H9 (cell line): ENCODE results near the gene SALL3. TPM values are rescaled to one million over a fixed set of nuclear protein-coding genes. Genes with fewer than 3 reads are reported as not detected.

ENCODE experiments used
- DNase-seq: peaks from one replicate; pipeline ENCODE4 v3.0.0-alpha.2; 2017
- H2AFZ ChIP-seq: one replicate; pipeline ENCODE4 v1.6.1; 2013; ENCODE audit warnings: mild to moderate bottlenecking, low read length, control low read depth, moderate library complexity
- H2AK5ac ChIP-seq: 2 replicates; pipeline ENCODE4 v1.6.1; 2013; ENCODE audit warnings: low read length, control low read depth, mixed read lengths; ENCODE audit not compliant: insufficient read length
- H2BK120ac ChIP-seq: one replicate; pipeline ENCODE4 v1.6.1; 2013; ENCODE audit warnings: low read depth, mild to moderate bottlenecking, low read length, control low read depth, inconsistent platforms; ENCODE audit not compliant: poor library complexity, severe bottlenecking
- H2BK12ac ChIP-seq: 2 replicates; pipeline ENCODE4 v1.6.1; 2013; ENCODE audit warnings: low read length, control low read depth, mixed read lengths, low read depth; ENCODE audit not compliant: insufficient read length
- H2BK15ac ChIP-seq: 2 replicates; pipeline ENCODE4 v1.6.1; 2013; ENCODE audit warnings: low read depth, low read length, control low read depth
- H2BK20ac ChIP-seq: one replicate; pipeline ENCODE4 v1.6.1; 2013; ENCODE audit warnings: low read depth, mild to moderate bottlenecking, low read length, control low read depth, inconsistent platforms; ENCODE audit not compliant: poor library complexity, severe bottlenecking
- H2BK5ac ChIP-seq: 2 replicates; pipeline ENCODE4 v1.6.1; 2013; ENCODE audit warnings: low read length, control low read depth, mixed read lengths; ENCODE audit not compliant: insufficient read length
- H3K14ac ChIP-seq: 2 replicates; pipeline ENCODE4 v1.6.1; 2013; ENCODE audit warnings: low read length, control low read depth; ENCODE audit not compliant: insufficient read depth
- H3K18ac ChIP-seq: 2 replicates; pipeline ENCODE4 v1.6.1; 2013; ENCODE audit warnings: low read depth, mild to moderate bottlenecking, mixed read lengths, low read length, control low read depth; ENCODE audit not compliant: insufficient read length
- H3K23ac ChIP-seq: 2 replicates; pipeline ENCODE4 v1.6.1; 2013; ENCODE audit warnings: low read length, control low read depth, mixed read lengths, low read depth; ENCODE audit not compliant: insufficient read length
- H3K23me2 ChIP-seq: 2 replicates; pipeline ENCODE4 v1.6.1; 2013; ENCODE audit warnings: low read depth, mild to moderate bottlenecking, mixed read lengths, low read length, control low read depth; ENCODE audit not compliant: insufficient read length, poor library complexity, severe bottlenecking
- H3K27ac ChIP-seq: 2 replicates; pipeline ENCODE4 v1.5.1; 2013; ENCODE audit warnings: low read length, control low read depth, mixed read lengths, low read depth; ENCODE audit not compliant: insufficient read length
- H3K27me3 ChIP-seq: 2 replicates; pipeline ENCODE4 v1.6.1; 2013; ENCODE audit warnings: low read length, control low read depth, inconsistent platforms; ENCODE audit not compliant: insufficient read depth
- H3K4ac ChIP-seq: 2 replicates; pipeline ENCODE4 v1.6.1; 2013; ENCODE audit warnings: low read depth, mild to moderate bottlenecking, control low read depth, inconsistent platforms, low read length, moderate library complexity
- H3K4me1 ChIP-seq: 2 replicates; pipeline ENCODE4 v1.6.1; 2013; ENCODE audit warnings: low read length, control low read depth, inconsistent platforms; ENCODE audit not compliant: insufficient read depth
- H3K4me2 ChIP-seq: 2 replicates; pipeline ENCODE4 v1.6.1; 2013; ENCODE audit warnings: low read length, control low read depth, mixed read lengths; ENCODE audit not compliant: insufficient read length, insufficient read depth
- H3K56ac ChIP-seq: 2 replicates; pipeline ENCODE4 v1.6.1; 2013; ENCODE audit warnings: low read depth, mild to moderate bottlenecking, mixed read lengths, low read length, control low read depth; ENCODE audit not compliant: insufficient read length
- H3K79me1 ChIP-seq: 2 replicates; pipeline ENCODE4 v1.6.1; 2013; ENCODE audit warnings: low read depth, mild to moderate bottlenecking, moderate library complexity, low read length, control low read depth, inconsistent platforms; ENCODE audit not compliant: insufficient read depth, poor library complexity, severe bottlenecking
- H3K79me2 ChIP-seq: 2 replicates; pipeline ENCODE4 v1.6.1; 2013; ENCODE audit warnings: low read length, control low read depth, inconsistent platforms; ENCODE audit not compliant: insufficient read depth
- H3K9ac ChIP-seq: 2 replicates; pipeline ENCODE4 v1.6.1; 2013; ENCODE audit warnings: low read length, control low read depth, mixed read lengths; ENCODE audit not compliant: insufficient read length; ENCODE audit errors: extremely low read depth
- H3K9me3 ChIP-seq: one replicate; pipeline ENCODE4 v1.6.1; 2013; ENCODE audit warnings: low read depth, low read length, inconsistent platforms; ENCODE audit not compliant: control insufficient read depth
- H3T11ph ChIP-seq: one replicate; pipeline ENCODE4 v1.6.1; 2013; ENCODE audit warnings: mild to moderate bottlenecking, low read length, control low read depth, inconsistent platforms
- H4K20me1 ChIP-seq: one replicate; pipeline ENCODE4 v1.6.1; 2013; ENCODE audit not compliant: control insufficient read depth, insufficient read length, insufficient read depth
- H4K5ac ChIP-seq: 2 replicates; pipeline ENCODE4 v1.6.1; 2013; ENCODE audit warnings: low read depth, mild to moderate bottlenecking, mixed read lengths, low read length, control low read depth; ENCODE audit not compliant: insufficient read length
- H4K8ac ChIP-seq: replicated peaks from 2 replicates; pipeline ENCODE4 v1.6.1; 2013; ENCODE audit warnings: low read length, control low read depth, mixed read lengths, low read depth; ENCODE audit not compliant: insufficient read length
- H4K91ac ChIP-seq: 2 replicates; pipeline ENCODE4 v1.6.1; 2013; ENCODE audit warnings: low read depth, mild to moderate bottlenecking, moderate library complexity, mixed read lengths, low read length, control low read depth; ENCODE audit not compliant: insufficient read length
- H3K27ac Mint-ChIP-seq, 3 experiments: 2 replicates in 2 of 3; 3 replicates in 1 of 3; pipeline ENCODE4 v1.8.0; 2020 to 2021; ENCODE audit warnings: mixed read lengths in 3 of 3, mild to moderate bottlenecking in 1 of 3, moderate library complexity in 1 of 3
- H3K27me3 Mint-ChIP-seq: 2 replicates; pipeline ENCODE4 v1.8.0; 2021; ENCODE audit warnings: low read depth, mild to moderate bottlenecking, moderate library complexity, mixed read lengths
- H3K36me3 Mint-ChIP-seq, 3 experiments: 2 replicates in 2 of 3; 3 replicates in 1 of 3; pipeline ENCODE4 v1.8.0; 2020 to 2021; ENCODE audit warnings: low read depth in 3 of 3, mixed read lengths in 3 of 3; ENCODE audit not compliant: insufficient read depth in 1 of 3
- H3K4me1 Mint-ChIP-seq, 2 experiments: 2 replicates each; pipeline ENCODE4 v1.8.0; 2020; ENCODE audit warnings: mixed read lengths in 2 of 2
- H3K4me3 Mint-ChIP-seq, 2 experiments: 2 replicates in 1 of 2; 3 replicates in 1 of 2; pipeline ENCODE4 v1.8.0; 2020 to 2021; ENCODE audit warnings: mild to moderate bottlenecking in 2 of 2, mixed read lengths in 2 of 2, moderate library complexity in 1 of 2
- H3K9me3 Mint-ChIP-seq, 2 experiments: 2 replicates in 1 of 2; 3 replicates in 1 of 2; pipeline ENCODE4 v1.8.0; 2020; ENCODE audit warnings: mild to moderate bottlenecking in 2 of 2, mixed read lengths in 2 of 2, moderate library complexity in 1 of 2
- CTCF ChIP-seq: fragments of 200-600 bp; sonication (generic); conservative IDR thresholded peaks from 3 replicates; pipeline ENCODE4 v1.8.0; 2021; ENCODE audit warnings: antibody characterized with exemption, mild to moderate bottlenecking
- WGBS: extraction: QIAGEN DNeasy Blood & Tissue Kit; methylation state at CpG from one replicate; pipeline ENCODE4 v1.1.7; 2013; ENCODE audit warnings: missing lambda C conversion rate, low lambda C conversion rate, mixed read lengths; ENCODE audit not compliant: insufficient read length; ENCODE audit errors: extremely low coverage; 5-methylcytosine and 5-hydroxymethylcytosine counted together
- total RNA-seq: library from RNA; stranded (reverse); gene quantifications from 2 replicates; pipeline ENCODE4 v1.2.1, GENCODE V29; 2021

The SALL3 gene
- total RNA-seq, 1 experiment from 2014 or later = 52.4 TPM

DNA sequence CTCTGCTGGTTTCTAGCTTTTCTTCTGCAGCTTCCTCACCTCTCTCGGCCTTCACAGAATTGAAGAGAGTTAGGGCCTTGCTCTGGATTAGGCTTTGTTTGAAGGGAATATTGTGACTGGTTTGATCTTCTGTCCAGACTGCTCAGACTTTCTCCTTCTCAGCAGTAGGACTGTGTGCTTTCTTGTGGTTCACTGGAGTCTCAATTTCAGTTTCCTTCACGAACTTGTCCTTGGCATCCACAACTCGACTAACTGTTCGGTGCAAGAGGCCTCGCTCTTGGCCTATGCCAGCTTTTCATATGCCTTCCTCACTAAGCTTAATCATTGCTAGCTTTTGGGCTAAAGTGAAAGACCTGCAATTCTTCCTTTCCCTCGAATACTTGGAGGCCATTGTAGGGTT, 18.9 kb upstream of the SALL3 start:
- Histone ChIP-seq H2BK15ac (no peak overlapping the region), H3K14ac (no peak overlapping the region), H3K9me3 (no peaks in the 10 kb centered on the region), H3K4ac (no peak overlapping the region), H2BK20ac (no peak overlapping the region), H2AK5ac (no peak overlapping the region), H2BK12ac (no peak overlapping the region), H2AFZ (no peak overlapping the region), H3K79me1 (no peaks in the 10 kb centered on the region), H2BK120ac (no peak overlapping the region), H3K23me2 (no peaks in the 10 kb centered on the region), H3K56ac (no peak overlapping the region), H4K5ac (no peak overlapping the region), H4K20me1 (no peaks in the 10 kb centered on the region), H4K91ac (no peak overlapping the region), H3K9ac (no peak overlapping the region), H3K18ac (no peak overlapping the region), H2BK5ac (no peak overlapping the region), H3K23ac (no peak overlapping the region), H3K27me3 (no peaks in the 10 kb centered on the region), H3K4me1 (no peaks in the 10 kb centered on the region), H3K79me2 (no peaks in the 10 kb centered on the region), H3T11ph (no peak overlapping the region), H3K4me2 (no peak overlapping the region), H4K8ac (no peak overlapping the region), H3K27ac (no peak overlapping the region)
- H3K27ac Mint-ChIP-seq = no peak overlapping the region
- no CpG with 5 or more reads among the region's 6 CpGs for WGBS
- H3K4me3 Mint-ChIP-seq = no peak overlapping the region
- no peak for TF ChIP-seq CTCF
- peaks cover 18 to 19% of the 10 kb centered on the region in 2 experiments for H3K9me3 Mint-ChIP-seq
- peaks cover 3 to 15% (median 9%) of the 10 kb centered on the region in 3 experiments; a peak in 6 of 7 replicates for H3K36me3 Mint-ChIP-seq
- no peak for DNase-seq
- peaks cover 0 to 2% of the 10 kb centered on the region in 2 experiments; a peak in 1 of 4 replicates for H3K4me1 Mint-ChIP-seq
- peaks cover 5% of the 10 kb centered on the region for H3K27me3 Mint-ChIP-seq
